HCT116 (cell line): Measurements from ENCODE around the gene SERPINB6.

Experiments
- ELF1 ChIP-seq: IDR thresholded peaks from 2 replicates; pipeline ENCODE4 v1.6.1; 2012; ENCODE audit warnings: low read depth, borderline replicate concordance
- EZH2phosphoT487 ChIP-seq: fragments of 200-600 bp; IDR thresholded peaks from 2 replicates; pipeline ENCODE4 v1.6.1; 2018; ENCODE audit warnings: antibody characterized with exemption, borderline replicate concordance
- JUND ChIP-seq: IDR thresholded peaks from 2 replicates; pipeline ENCODE4 v1.6.1; 2012
- POLR2A ChIP-seq: IDR thresholded peaks from 2 replicates; pipeline ENCODE4 v1.7.0; 2011; ENCODE audit warnings: borderline replicate concordance; ENCODE audit not compliant: insufficient read depth, insufficient read length; ENCODE audit errors: extremely low read depth
- REST ChIP-seq: IDR thresholded peaks from 2 replicates; pipeline ENCODE4 v1.6.1; 2012; ENCODE audit warnings: low read depth
- SIN3A ChIP-seq: IDR thresholded peaks from 2 replicates; pipeline ENCODE4 v1.6.1; 2012; ENCODE audit warnings: low read depth
- YY1 ChIP-seq: IDR thresholded peaks from 2 replicates; pipeline ENCODE4 v1.6.1; 2011; ENCODE audit warnings: low read length, low read depth, moderate library complexity, mild to moderate bottlenecking; ENCODE audit not compliant: insufficient replicate concordance; ENCODE audit errors: extremely low read depth
- ZNF274 ChIP-seq: fragments of 200-500 bp; sonication (Bioruptor generic); IDR thresholded peaks from 2 replicates; pipeline ENCODE4 v1.6.1; 2014; ENCODE audit warnings: mild to moderate bottlenecking, low read depth, low read length, inconsistent platforms
- TF ChIP-seq, protein P1 (sequence below), 3 experiments: fragments of 200-600 bp in 1 of 3; sonication (generic) in 1 of 3; IDR thresholded peaks in 2 of 3; conservative IDR thresholded peaks in 1 of 3; 2 replicates each; pipeline ENCODE4 v1.5.1; 2012 to 2017; ENCODE audit warnings: low read depth in 2 of 3, low read length in 2 of 3, antibody characterized with exemption in 1 of 3, borderline replicate concordance in 1 of 3, control low read depth in 1 of 3, mild to moderate bottlenecking in 1 of 3, mixed read lengths in 1 of 3, mixed run types in 1 of 3, moderate library complexity in 1 of 3; ENCODE audit not compliant: insufficient read depth in 1 of 3

DNA sequence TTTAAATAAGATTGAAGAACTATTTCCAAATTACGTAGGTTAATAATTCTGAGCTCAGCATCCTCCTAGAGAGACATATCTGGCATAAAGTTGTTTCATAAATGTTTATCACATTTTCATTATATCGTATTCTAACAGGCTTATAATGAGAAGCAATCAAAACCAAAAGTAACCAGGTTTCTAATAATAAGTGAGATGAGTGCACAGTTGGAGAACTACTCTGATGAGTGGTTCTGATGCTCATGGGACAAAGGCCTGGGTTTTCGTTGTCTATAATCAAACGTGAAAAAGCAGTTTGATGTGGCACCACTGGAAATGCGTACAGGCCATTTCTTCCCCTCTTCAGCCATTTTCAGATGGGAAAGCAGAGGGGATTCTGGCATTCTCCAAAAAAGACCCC lies 4.7 kb upstream of the SERPINB6 start:
- TF ChIP-seq, protein P1, sequence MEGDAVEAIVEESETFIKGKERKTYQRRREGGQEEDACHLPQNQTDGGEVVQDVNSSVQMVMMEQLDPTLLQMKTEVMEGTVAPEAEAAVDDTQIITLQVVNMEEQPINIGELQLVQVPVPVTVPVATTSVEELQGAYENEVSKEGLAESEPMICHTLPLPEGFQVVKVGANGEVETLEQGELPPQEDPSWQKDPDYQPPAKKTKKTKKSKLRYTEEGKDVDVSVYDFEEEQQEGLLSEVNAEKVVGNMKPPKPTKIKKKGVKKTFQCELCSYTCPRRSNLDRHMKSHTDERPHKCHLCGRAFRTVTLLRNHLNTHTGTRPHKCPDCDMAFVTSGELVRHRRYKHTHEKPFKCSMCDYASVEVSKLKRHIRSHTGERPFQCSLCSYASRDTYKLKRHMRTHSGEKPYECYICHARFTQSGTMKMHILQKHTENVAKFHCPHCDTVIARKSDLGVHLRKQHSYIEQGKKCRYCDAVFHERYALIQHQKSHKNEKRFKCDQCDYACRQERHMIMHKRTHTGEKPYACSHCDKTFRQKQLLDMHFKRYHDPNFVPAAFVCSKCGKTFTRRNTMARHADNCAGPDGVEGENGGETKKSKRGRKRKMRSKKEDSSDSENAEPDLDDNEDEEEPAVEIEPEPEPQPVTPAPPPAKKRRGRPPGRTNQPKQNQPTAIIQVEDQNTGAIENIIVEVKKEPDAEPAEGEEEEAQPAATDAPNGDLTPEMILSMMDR (IDR thresholded peaks at IDR 0.05 in 2 of 3, conservative IDR thresholded peaks at IDR 0.05 in 1 of 3; ENCODE audit: borderline replicate concordance in 1 of 3, insufficient read depth in 1 of 3, low read depth in 2 of 3, low read length in 2 of 3), result no peak
- no peak for TF ChIP-seq ZNF274
- TF ChIP-seq EZH2phosphoT487, result no peak
- TF ChIP-seq ELF1, result no peak
- TF ChIP-seq JUND, result no peak
- no peak for TF ChIP-seq POLR2A
- no peak for TF ChIP-seq REST
- TF ChIP-seq SIN3A, result no peak
- no peak for TF ChIP-seq YY1
